NCI-H1105 treated with DMSO at 0.1 percent for 48 hours (cell line): ENCODE data around the gene POLR2B.
"Not testable (repeated sequence)": the region's sequence is repeated elsewhere in the genome, so short reads cannot be mapped to it uniquely, and the experiment has no call there.

Experiments used
- DNase-seq: peaks from one replicate; lab custom pipeline; 2025; lab: John Stamatoyannopoulos, UW

The POLR2B gene

DNA sequence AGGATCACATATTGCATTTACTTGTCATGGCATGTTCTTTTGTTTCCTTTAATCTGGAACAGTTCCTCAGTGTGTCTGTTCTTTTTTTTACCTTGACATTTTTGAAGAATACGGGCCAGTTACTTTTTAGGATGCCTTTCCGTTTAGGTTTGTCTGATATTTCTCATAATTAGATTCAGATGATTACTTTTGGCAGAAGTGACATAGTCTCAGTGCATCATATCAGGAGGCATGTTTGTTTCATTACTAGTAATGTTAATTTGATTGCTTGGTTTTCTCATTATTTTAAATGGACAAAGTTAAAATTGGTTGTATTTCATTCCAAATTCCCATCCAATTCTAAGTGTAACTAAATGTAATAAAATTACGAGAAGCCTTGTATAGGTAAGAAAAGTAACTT lies 8.3 kb downstream of the POLR2B start:
- no peak for DNase-seq

DNA sequence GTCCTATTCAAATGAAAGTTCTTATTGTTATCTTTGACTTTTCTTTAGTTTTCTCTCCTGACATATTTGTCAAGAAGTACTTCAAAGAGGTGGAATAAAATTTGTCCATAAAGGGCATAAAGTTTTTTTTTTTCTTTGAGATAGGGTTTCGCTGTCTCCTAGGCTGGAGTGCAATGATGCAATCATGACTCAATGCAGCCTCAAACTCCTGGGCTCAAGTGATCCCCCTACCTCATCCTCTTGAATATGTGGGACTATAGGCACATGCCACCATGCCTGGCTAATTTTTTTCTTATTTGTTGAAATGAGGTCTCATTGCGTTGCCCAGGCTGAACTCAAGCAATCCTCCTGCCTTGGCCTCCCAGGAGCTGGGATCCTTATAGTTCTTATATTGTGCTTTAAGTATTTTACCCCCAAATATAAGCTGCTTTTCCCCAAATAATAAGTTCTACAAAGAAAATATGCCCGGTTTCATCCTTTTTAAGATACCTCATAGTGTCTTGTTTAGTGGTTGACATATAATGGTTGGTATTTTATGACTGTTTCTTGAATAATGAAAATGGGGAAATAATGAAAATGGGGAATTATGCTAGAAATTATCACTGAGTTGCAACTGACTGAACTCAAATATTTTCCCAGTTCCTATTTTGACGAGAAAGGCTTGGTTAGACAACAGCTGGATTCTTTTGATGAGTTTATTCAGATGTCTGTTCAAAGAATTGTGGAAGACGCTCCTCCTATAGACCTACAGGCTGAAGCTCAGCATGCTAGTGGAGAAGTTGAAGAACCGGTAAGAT lies 11.6 kb downstream of the POLR2B start:
- no peak for DNase-seq

DNA sequence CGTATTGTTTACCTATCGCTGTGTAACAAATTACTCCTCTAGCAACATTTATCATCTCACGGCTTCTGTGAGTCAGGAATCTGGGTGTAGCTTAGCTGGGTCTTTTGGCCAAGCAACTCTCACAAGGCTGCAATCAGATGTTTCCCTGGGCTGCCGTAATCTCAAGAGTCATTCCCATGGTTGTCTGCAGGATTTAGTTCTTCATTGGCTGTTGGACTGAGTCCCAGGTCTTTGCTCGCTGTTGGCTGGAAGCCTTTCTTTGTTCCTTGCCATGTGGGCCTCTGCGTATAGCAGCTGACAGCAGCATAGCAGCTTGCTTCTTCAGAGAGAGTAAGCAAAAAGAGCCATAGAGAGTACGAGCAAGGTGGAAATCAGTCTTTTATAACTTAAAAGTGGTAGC lies 16.8 kb downstream of the POLR2B start:
- peak; percentile 4 for DNase-seq

DNA sequence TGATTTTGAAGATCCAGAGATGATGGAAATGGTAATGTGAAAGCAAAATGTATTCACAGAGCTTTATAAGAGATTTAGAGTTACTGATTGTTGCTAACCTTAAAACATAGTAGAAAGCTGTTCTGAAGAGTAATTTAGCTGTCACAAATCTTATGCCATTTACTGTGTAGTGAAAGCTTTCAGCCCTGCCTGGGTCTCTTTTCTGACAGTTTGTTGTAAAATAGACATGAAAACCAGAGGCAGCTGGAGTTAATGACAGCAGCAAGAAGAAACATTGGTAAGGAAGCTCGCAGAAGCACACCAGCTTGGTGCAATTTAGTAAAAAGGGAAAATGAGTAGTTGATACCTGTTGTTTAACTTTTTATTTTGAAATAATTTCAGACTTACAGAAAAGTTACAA lies 21.1 kb downstream of the POLR2B start:
- DNase-seq, result no peak

DNA sequence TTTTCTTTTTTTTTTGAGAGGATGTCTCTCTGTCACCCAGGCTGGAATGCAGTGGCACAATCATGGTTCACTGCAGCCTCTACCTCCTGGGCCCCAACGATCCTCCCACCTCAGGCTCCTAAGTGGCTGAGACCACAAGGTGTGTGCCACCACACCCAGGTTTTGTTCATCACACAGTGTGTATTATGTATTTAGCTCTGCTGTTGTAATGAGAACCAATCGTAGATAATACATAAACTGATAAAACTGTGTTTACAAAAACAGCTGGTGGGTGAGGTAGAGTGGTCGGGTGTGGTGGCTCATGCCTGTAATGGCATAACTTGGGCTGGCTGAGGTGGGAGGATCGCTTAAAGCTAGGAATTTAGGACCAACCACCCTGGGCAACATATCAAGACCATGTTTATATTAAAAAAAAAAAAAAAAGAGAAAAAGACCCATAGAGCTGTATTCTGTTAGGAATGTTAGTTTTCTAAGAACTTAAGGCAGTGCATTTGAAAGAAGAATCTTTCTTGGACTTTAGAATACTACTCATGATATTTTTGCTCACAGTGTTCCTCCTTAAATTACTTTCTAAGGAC lies 34.9 kb downstream of the POLR2B start:
- no peak for DNase-seq

DNA sequence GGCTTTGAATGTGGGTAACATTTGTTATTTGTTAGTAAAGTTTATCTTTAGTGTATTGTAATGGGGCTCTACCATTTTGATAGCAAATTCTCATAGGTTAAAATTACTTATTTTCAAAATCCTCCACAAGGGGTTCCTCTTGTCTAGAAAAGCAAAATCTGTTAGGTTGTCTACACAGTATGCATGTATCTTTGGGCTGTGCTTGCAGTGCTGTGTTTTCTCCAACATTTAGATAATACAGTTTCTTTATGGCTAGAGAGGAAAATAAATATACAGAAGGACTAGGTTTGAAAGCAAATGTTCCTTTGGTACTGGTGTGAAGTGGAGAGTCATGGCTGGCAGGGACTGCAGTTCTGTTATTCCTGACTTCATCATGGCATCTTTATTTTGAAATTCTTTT lies 40.3 kb downstream of the POLR2B start:
- DNase-seq, result no peak

DNA sequence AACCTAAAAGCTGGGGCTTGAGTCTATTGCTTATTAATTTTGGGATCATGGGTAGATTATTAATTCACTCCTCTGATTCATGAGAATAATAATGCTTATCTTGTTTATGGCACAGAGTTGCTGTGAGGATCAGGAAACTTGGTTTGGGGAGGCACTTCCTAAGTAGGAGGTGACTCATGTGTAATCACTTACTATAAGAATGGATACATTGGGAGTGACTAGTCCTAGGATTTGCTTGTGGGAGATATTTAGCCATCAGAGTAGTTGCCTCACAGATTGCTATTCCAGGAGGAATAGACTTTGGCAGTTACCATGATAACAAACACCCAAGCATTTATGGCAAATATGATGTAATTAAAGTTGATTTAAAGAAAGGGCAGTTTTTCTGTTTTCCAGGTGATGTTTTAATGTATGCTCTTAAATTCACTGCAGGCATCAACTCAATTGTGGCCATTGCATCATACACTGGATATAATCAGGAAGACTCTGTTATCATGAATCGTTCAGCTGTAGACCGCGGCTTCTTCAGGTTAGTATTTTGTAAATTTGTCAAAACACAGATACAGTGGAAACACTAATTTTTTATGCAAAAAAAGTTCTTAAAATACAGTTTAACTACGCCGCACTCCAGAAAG lies 41.9 kb downstream of the POLR2B start:
- DNase-seq, result no peak

DNA sequence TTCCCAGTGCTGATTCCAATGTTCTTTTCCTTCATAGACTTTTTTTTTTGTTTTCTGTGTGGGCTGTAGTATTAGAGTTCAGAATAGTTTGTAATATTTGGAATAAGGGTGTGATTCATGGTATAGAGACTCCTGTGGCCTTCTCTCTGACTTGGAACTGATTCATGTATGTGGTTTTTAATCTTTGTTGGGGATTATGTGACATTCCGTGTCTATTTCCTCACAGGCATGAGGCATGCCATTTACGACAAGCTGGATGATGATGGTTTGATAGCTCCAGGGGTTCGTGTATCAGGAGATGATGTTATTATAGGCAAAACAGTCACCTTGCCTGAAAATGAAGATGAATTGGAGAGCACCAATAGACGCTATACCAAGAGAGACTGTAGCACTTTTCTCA lies 44.4 kb downstream of the POLR2B start:
- DNase-seq, result no peak

DNA sequence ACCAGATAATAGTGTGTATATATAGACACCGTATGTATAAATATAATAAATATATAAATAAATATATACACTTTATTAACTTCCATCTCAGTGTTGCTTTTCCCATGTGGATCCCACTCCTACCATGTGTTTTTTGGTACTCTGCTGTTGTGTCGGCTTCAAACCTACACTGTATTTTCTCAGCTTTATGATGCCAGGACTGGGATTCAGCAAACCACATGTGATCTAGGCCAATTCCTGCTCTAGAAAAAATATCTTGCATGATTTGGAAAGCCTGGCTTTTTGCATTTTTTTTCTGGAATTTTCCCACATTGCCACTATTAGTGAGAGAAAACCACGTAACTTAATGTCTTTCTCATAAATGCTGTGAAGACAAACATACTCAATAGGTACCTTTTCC lies 55.8 kb downstream of the POLR2B start:
- DNase-seq, result no peak

DNA sequence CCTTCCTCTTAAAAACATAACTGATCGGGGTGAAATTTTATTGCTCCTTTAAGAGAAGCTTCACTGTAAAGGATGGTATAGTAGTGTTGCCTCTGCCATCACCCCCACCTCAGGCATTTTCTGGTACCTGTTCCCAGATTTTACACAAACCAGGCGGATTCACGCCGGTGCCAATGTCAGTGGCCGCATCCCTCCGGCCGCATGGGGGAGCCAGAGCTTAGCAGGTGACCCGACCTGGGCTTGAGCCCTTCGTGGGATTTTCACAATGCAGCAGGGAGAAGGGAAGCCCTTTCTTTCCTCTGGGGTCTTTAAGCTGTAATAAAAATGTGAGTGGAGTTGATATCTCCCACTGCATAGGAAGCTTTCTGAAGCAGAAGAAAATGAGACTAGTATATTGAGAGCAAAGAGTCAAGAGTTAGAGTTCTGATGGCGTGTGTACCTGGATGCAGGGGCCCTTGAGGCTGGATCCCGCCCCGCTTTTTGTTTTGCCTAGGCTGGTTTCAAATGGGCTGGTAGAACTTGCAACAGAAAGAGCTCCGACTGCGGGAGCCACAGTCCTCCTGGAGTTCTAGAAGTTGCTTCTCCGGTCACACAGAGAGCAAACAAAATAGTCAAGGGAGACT lies 59.4 kb downstream of the POLR2B start:
- DNase-seq, result peak; percentile 31

DNA sequence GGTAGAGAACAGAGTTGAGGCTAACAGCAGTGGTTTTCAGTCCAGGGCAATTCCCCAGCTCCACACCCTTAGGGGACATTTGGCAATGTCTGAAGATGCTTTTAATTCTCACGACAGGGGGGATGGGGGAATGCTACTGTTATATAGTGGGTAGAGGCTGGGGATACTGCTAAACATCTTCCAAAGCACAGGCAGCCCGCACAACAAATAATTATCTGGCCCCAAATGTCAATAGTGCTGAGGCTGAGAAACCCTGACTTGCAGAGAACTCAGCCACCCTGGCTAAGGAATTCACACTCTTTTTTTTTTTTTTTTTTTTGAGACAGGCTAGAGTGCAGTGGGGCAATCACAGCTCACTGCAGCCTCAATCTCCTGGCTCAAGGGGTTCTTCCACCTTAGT lies 60.6 kb downstream of the POLR2B start:
- DNase-seq, result no peak

DNA sequence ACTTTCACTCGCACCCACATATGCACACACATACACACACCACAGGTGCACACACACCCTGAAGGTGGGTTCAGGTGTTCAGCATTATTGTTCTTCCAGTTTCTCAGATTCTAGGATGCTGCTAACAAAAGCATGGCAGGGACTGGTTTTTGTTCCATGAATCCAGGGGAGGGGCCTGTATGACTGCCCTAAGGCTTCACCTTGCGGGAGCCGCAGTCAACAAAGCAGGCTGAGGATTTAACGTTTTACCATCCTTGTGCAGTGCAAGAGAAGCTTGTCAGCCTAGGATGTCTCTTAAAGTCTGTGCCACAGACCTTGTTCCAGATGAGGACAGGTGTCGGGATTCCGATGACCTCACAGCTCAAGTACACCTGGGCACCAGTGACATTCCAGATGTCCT lies 61.8 kb downstream of the POLR2B start:
- DNase-seq, result no peak

DNA sequence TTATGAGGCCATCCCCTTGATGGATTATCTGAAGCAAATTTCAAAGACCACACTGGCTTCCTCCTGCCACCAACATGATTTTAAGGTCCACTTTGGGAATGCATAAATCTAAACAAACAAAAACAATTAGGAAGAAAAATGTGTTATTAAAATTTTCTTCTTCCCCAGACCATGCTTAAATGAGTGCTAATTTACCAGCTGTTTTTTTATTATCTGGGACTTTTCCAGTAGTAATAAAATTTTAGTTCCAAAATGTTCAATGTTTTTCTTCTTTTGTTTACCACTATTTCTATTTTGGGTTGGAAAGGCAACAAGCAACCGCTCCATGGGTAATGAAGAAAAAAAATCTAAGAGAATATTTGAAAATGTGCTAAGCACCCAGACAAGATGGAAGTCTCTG lies 62.3 kb downstream of the POLR2B start:
- DNase-seq, result no peak

DNA sequence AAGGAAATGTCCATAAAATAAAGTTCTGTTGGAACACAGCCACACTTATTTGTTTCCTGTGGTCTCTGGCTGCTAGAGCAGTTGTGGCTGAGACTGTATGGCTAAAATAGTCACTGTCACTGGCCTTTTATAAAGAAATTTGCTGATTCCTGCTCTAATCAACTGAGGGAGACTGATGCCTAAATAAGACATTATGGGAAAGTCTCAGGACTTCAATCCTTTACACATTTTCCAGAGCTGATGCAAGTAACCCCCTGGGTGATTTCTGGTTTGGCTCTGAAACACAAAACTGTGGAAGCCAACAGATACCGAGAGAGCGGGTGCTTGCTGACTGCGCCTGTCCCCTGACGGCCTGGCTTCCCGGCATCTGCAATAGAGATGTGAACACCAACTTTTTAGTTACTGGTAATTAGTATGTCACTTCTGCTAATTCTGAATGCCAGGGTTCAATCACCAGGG lies 64.0 kb downstream of the POLR2B start:
- no peak for DNase-seq

DNA sequence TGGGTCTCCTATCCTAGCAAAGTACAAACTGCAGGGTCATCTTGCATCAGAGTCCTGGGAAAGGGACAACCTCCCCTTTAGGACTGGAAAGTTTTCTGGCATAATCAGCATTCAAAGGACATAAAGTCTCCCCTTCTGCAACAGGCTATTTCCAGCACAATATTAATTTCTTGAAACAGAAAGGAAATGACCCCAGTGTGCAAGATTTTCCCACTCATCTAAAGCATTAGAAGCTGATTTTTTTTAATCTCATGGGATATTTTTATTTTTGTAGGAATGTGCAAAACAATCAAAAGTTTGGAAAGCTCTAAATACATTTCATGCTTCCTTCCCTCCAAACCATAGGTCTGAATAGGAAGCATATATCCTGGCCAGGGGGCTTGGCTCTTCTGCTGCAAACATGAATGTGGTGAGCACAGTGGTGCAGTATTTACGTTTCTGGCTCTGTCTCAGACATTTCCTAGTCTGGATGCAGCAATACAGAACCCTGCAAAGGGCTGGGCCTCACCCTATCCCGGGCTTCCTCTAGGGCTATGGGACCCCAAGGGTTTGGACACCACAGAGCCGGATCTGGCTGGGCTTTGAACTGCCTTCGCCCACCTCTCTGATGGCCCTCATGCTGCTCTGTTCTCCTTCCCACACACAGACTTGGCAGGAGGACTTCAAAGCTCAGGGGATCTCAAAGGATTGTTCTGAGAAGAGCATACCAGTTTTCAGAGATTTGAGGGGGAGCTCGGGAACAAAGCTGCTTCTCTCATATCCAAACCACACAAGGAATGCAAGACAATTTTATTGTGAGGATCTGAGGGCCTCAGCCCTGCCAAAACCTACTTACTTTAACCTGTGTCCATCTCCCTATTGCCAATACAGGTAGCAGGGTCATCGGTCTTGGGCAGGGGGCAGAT lies 64.9 kb downstream of the POLR2B start:
- no peak for DNase-seq

DNA sequence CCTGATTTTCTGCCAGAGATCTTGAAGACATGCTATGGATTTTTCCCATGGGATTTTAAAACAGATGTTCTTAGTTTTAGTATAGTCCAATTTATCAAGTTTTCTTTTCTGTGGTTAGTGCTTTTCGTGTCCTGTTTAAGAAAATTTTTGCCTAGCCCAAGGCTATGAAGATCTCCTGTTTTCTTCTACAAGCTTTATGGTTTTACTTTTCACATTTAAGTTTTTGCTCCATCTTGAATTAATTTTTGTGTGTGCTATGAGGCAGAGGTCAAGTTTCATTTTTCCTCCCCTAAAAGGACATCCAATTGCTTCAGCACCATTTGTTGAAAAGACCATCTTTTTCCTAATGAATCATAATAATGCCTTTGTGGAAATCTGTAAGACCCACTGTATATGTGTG lies 65.6 kb downstream of the POLR2B start:
- no peak for DNase-seq

DNA sequence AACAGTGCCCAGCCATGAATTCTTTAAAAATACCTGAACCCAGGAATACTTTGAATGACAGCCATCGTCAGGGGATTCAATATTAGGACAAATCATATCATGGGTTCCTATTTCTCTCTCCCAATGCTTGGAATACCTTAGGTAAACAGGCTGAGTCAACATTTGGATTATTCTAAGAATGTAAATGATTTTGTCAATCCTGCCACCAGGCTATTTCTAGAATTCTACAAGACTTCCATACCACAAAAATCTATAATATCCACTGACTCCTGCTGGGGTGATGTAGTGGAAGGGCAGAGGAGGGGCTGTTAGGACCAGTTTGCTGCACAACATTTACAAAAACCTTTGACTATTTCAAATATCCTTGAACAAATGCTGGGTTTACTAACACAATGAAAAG lies 66.3 kb downstream of the POLR2B start:
- no peak for DNase-seq

DNA sequence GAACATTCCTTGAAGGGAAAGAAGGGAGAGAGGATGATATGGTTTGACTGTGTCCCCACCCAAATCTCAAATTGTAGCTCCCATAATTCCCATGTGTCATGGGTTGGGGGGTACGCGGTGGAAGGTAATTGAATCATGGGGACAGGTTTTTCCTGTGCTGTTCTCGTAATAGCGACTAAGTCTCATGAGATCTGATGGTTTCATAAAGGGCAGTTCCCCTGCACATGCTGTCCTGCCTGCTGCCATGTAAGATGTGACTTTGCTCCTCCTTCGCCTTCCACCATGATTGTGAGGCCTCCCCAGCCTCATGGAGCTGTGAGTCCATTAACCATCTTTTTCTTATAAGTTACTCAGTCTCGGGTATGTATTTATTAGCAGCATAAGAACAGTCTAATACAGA lies 68.3 kb downstream of the POLR2B start:
- DNase-seq, result not testable (repeated sequence)

DNA sequence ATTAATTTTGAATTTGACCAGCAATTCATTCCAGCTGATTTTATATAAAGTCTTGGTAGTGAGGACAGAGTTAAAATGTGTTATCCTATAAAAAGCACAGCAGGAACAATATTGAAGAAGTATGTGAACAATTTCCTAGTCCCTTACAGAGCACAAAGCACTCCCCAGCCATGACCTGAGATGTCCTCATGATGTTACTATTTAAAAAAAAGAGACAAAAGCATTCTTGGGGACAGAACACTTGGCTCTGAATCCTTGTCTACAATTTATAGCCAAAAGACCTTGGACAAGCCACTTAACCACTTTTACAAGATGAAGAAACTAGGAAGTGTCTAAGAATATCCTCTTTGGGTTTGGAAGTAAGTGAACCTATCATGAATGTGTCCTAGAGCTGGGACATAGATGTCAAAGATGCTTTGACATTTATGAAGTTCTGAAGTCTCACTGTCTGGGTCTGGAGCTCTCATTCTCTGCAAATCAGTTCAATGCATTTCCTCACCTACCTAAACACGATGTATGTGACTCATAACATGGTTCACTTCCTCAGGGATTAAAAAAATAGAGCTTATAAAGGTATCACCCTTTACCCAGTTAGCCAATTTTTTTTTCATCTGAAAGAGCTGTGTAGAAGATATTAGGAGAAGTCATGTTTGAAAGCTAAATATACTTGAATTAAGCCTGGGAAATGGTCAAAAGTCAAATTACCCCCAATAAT lies 70.1 kb downstream of the POLR2B start:
- no peak for DNase-seq

DNA sequence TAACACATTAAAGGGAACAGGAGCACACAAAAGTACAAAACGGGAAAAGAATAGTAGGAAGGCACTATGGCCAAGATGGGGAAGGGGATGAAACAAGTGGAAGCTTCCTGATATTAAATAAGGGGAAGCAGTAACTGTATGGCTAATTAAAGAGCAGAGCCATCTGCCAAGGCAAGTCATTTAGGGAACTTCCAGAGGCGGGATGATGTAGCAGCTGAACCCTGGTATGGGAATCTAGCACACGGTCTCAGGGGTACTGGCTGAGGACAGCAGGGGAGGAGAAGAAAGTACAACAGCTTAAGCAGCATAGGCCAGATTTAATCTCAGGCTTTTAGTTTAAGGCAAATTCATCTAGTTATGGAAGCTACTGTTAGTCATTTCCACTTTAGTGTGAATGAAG lies 72.4 kb downstream of the POLR2B start:
- DNase-seq, result no peak

DNA sequence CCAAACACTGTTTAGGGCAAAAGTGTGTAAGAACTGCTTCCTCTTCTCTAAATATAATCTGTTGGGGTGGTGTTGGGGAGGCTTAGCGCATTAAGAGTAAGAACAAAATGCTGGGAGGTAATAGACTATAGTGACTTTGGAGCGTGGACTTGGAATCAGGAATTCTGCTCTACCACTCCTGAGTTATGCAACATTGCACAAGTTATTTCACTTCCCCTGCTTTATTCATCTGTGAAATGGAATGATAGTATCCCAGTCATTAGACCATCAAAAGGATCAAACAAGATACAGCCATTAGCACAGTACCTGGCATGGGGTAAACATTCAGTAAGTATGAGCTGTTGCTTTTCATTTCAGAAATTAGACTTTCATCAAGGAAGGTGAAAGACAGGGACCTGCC lies 72.8 kb downstream of the POLR2B start:
- no peak for DNase-seq
